ENCODE data around the gene LRRD1.
"Not testable (repeated sequence)": the region's sequence is repeated elsewhere in the genome, so short reads cannot be mapped to it uniquely, and the experiment has no call there.

The LRRD1 gene

GRCh38 chr7:92177362-92177761 lies 1.6 kb downstream of the LRRD1 start:
- Histone ChIP-seq H3K27ac (ENCODE audit: low read depth, low read length) (no peak overlapping the region), H3K4me1 (ENCODE audit: control insufficient read depth, insufficient read depth, low read length) (no peaks in the 10 kb centered on the region), H3K9me3 (ENCODE audit: control insufficient read depth, insufficient read depth, low read depth, low read length) (no peaks in the 10 kb centered on the region; the same call in 1 of the 2 replicates), H3K4me3 (ENCODE audit: low read depth, low read length) (no peak overlapping the region), H3K36me3 (ENCODE audit: control insufficient read depth, insufficient read depth, low read length) (no peaks in the 10 kb centered on the region), H3K27me3 (ENCODE audit: control insufficient read depth, insufficient read depth, low read length) (peaks cover 6% of the 10 kb centered on the region; the same call in 1 of the 2 replicates), H3K9ac (ENCODE audit: low read length) (no peak overlapping the region)

GRCh38 chr7:92169529-92169928 lies 9.4 kb downstream of the LRRD1 start:
- H3K4me3 ChIP-seq (ENCODE audit: low read depth, low read length); H3K27me3 ChIP-seq (ENCODE audit: control insufficient read depth, insufficient read depth, low read length); H3K27ac ChIP-seq (ENCODE audit: low read depth, low read length); H3K36me3 ChIP-seq (ENCODE audit: control insufficient read depth, insufficient read depth, low read length); H3K4me1 ChIP-seq (ENCODE audit: control insufficient read depth, insufficient read depth, low read length); H3K9me3 ChIP-seq (ENCODE audit: control insufficient read depth, insufficient read depth, low read depth, low read length); H3K9ac ChIP-seq (ENCODE audit: low read length): not testable (repeated sequence)

- Histone ChIP-seq H3K4me3 (ENCODE audit: low read depth, low read length) (no peak overlapping the region), H3K9me3 (ENCODE audit: control insufficient read depth, insufficient read depth, low read depth, low read length) (no peaks in the 10 kb centered on the region), H3K9ac (ENCODE audit: low read length) (no peak overlapping the region), H3K27ac (ENCODE audit: low read depth, low read length) (no peak overlapping the region), H3K27me3 (ENCODE audit: control insufficient read depth, insufficient read depth, low read length) (no peaks in the 10 kb centered on the region), H3K36me3 (ENCODE audit: control insufficient read depth, insufficient read depth, low read length) (no peaks in the 10 kb centered on the region), H3K4me1 (ENCODE audit: control insufficient read depth, insufficient read depth, low read length) (no peaks in the 10 kb centered on the region)
These were observed 17.7 kb downstream of the LRRD1 start for GRCh38 chr7:92161271-92161670.

GRCh38 chr7:92158660-92159575 lies 20.0 kb downstream of the LRRD1 start:
- H3K4me1 ChIP-seq (ENCODE audit: control insufficient read depth, insufficient read depth, low read length): no peaks in the 10 kb centered on the region
- H3K27me3 ChIP-seq (ENCODE audit: control insufficient read depth, insufficient read depth, low read length): no peaks in the 10 kb centered on the region
- no peak overlapping the region for H3K4me3 ChIP-seq (ENCODE audit: low read depth, low read length)
- no peaks in the 10 kb centered on the region for H3K36me3 ChIP-seq (ENCODE audit: control insufficient read depth, insufficient read depth, low read length)
- no peak overlapping the region for H3K9ac ChIP-seq (ENCODE audit: low read length)
- H3K9me3 ChIP-seq (ENCODE audit: control insufficient read depth, insufficient read depth, low read depth, low read length): no peaks in the 10 kb centered on the region
- no peak overlapping the region for H3K27ac ChIP-seq (ENCODE audit: low read depth, low read length)

GRCh38 chr7:92156990-92157389 lies 22.0 kb downstream of the LRRD1 start:
- Histone ChIP-seq H3K4me3 (ENCODE audit: low read depth, low read length) (no peak overlapping the region), H3K9ac (ENCODE audit: low read length) (no peak overlapping the region), H3K27ac (ENCODE audit: low read depth, low read length) (no peak overlapping the region), H3K9me3 (ENCODE audit: control insufficient read depth, insufficient read depth, low read depth, low read length) (no peaks in the 10 kb centered on the region), H3K4me1 (ENCODE audit: control insufficient read depth, insufficient read depth, low read length) (no peaks in the 10 kb centered on the region), H3K27me3 (ENCODE audit: control insufficient read depth, insufficient read depth, low read length) (no peaks in the 10 kb centered on the region), H3K36me3 (ENCODE audit: control insufficient read depth, insufficient read depth, low read length) (no peaks in the 10 kb centered on the region)

GRCh38 chr7:92155108-92155739 lies 23.7 kb downstream of the LRRD1 start:
- Histone ChIP-seq H3K36me3 (ENCODE audit: control insufficient read depth, insufficient read depth, low read length) (no peaks in the 10 kb centered on the region), H3K4me1 (ENCODE audit: control insufficient read depth, insufficient read depth, low read length) (no peaks in the 10 kb centered on the region), H3K9ac (ENCODE audit: low read length) (no peak overlapping the region)

GRCh38 chr7:92150450-92151017 lies 28.4 kb downstream of the LRRD1 start:
- H3K27me3 ChIP-seq (ENCODE audit: control insufficient read depth, insufficient read depth, low read length): no peaks in the 10 kb centered on the region

More at GRCh38 chr7:92155108-92155739, 23.7 kb downstream of the LRRD1 start:
- H3K27me3 ChIP-seq (ENCODE audit: control insufficient read depth, insufficient read depth, low read length): no peaks in the 10 kb centered on the region
- no peak overlapping the region for H3K27ac ChIP-seq (ENCODE audit: low read depth, low read length)
- no peak overlapping the region for H3K4me3 ChIP-seq (ENCODE audit: low read depth, low read length)
- H3K9me3 ChIP-seq (ENCODE audit: control insufficient read depth, insufficient read depth, low read depth, low read length): no peaks in the 10 kb centered on the region

GRCh38 chr7:92149736-92150239 lies 29.2 kb downstream of the LRRD1 start:
- no peaks in the 10 kb centered on the region for H3K4me1 ChIP-seq (ENCODE audit: control insufficient read depth, insufficient read depth, low read length)
- H3K27me3 ChIP-seq (ENCODE audit: control insufficient read depth, insufficient read depth, low read length): no peaks in the 10 kb centered on the region
- no peaks in the 10 kb centered on the region for H3K36me3 ChIP-seq (ENCODE audit: control insufficient read depth, insufficient read depth, low read length)
- H3K9me3 ChIP-seq (ENCODE audit: control insufficient read depth, insufficient read depth, low read depth, low read length): no peaks in the 10 kb centered on the region
- H3K27ac ChIP-seq (ENCODE audit: low read depth, low read length): no peak overlapping the region
- H3K4me3 ChIP-seq (ENCODE audit: low read depth, low read length): no peak overlapping the region
- no peak overlapping the region for H3K9ac ChIP-seq (ENCODE audit: low read length)

More at GRCh38 chr7:92150450-92151017, 28.4 kb downstream of the LRRD1 start:
- Histone ChIP-seq H3K27ac (ENCODE audit: low read depth, low read length) (no peak overlapping the region), H3K4me3 (ENCODE audit: low read depth, low read length) (no peak overlapping the region), H3K36me3 (ENCODE audit: control insufficient read depth, insufficient read depth, low read length) (no peaks in the 10 kb centered on the region), H3K4me1 (ENCODE audit: control insufficient read depth, insufficient read depth, low read length) (no peaks in the 10 kb centered on the region), H3K9ac (ENCODE audit: low read length) (no peak overlapping the region), H3K9me3 (ENCODE audit: control insufficient read depth, insufficient read depth, low read depth, low read length) (no peaks in the 10 kb centered on the region)

- not testable (repeated sequence) for H3K4me3 ChIP-seq (ENCODE audit: low read depth, low read length); H3K4me1 ChIP-seq (ENCODE audit: control insufficient read depth, insufficient read depth, low read length); H3K36me3 ChIP-seq (ENCODE audit: control insufficient read depth, insufficient read depth, low read length); H3K27me3 ChIP-seq (ENCODE audit: control insufficient read depth, insufficient read depth, low read length); H3K9me3 ChIP-seq (ENCODE audit: control insufficient read depth, insufficient read depth, low read depth, low read length); H3K27ac ChIP-seq (ENCODE audit: low read depth, low read length); H3K9ac ChIP-seq (ENCODE audit: low read length)
These were observed 35.6 kb downstream of the LRRD1 start for GRCh38 chr7:92143192-92143880.

- not testable (repeated sequence) for H3K4me1 ChIP-seq (ENCODE audit: control insufficient read depth, insufficient read depth, low read length); H3K4me3 ChIP-seq (ENCODE audit: low read depth, low read length); H3K27ac ChIP-seq (ENCODE audit: low read depth, low read length); H3K27me3 ChIP-seq (ENCODE audit: control insufficient read depth, insufficient read depth, low read length); H3K9ac ChIP-seq (ENCODE audit: low read length); H3K9me3 ChIP-seq (ENCODE audit: control insufficient read depth, insufficient read depth, low read depth, low read length); H3K36me3 ChIP-seq (ENCODE audit: control insufficient read depth, insufficient read depth, low read length)
These were observed 36.2 kb downstream of the LRRD1 start for GRCh38 chr7:92142791-92143190.

Measured in HUES6 (cell line).